KMS-11 (cell line): Measurements from ENCODE around the gene ERC2.

Experiments
- H2AFZ ChIP-seq: fragments of 200-600 bp; sonication (generic); 2 replicates; pipeline ENCODE4 v1.6.1; 2016; ENCODE audit warnings: antibody characterized with exemption, mixed run types, low read depth
- H3K27ac ChIP-seq: fragments of 200-600 bp; sonication (generic); 2 replicates; pipeline ENCODE4 v1.6.1; 2016; ENCODE audit warnings: mild to moderate bottlenecking, mixed run types
- H3K27me3 ChIP-seq: fragments of 200-600 bp; sonication (generic); 2 replicates; pipeline ENCODE4 v1.6.1; 2017; ENCODE audit warnings: mild to moderate bottlenecking, low read depth, mixed run types, moderate library complexity; ENCODE audit not compliant: insufficient read depth
- H3K36me3 ChIP-seq: fragments of 200-600 bp; sonication (generic); 2 replicates; pipeline ENCODE4 v1.6.1; 2017; ENCODE audit warnings: mild to moderate bottlenecking, mixed run types; ENCODE audit not compliant: insufficient read depth
- H3K4me1 ChIP-seq: fragments of 200-600 bp; sonication (generic); 2 replicates; pipeline ENCODE4 v1.6.1; 2016; ENCODE audit warnings: mild to moderate bottlenecking, low read depth, mixed run types; ENCODE audit not compliant: poor library complexity, severe bottlenecking
- H3K4me2 ChIP-seq: fragments of 200-600 bp; sonication (generic); 2 replicates; pipeline ENCODE4 v1.7.0; 2016; ENCODE audit warnings: mild to moderate bottlenecking, mixed run types
- H3K4me3 ChIP-seq: fragments of 200-600 bp; sonication (generic); IDR thresholded peaks from 2 replicates; pipeline ENCODE4 v1.6.1; 2017; ENCODE audit warnings: low read depth, low read length, mixed read lengths; ENCODE audit not compliant: insufficient read depth
- H3K79me2 ChIP-seq: fragments of 200-600 bp; sonication (generic); 2 replicates; pipeline ENCODE4 v1.6.1; 2016; ENCODE audit warnings: low read depth, mixed run types; ENCODE audit not compliant: insufficient read depth
- H3K9ac ChIP-seq: fragments of 200-600 bp; sonication (generic); 2 replicates; pipeline ENCODE4 v1.6.1; 2016; ENCODE audit warnings: mild to moderate bottlenecking, mixed run types
- H4K20me1 ChIP-seq: fragments of 200-600 bp; sonication (generic); 2 replicates; pipeline ENCODE4 v1.6.1; 2016; ENCODE audit warnings: mild to moderate bottlenecking, mixed run types; ENCODE audit not compliant: insufficient read depth
- CTCF ChIP-seq: fragments of 200-600 bp; sonication (generic); conservative IDR thresholded peaks from 2 replicates; pipeline ENCODE4 v1.6.1; 2017; ENCODE audit warnings: low read depth, mild to moderate bottlenecking, antibody characterized with exemption, low read length, moderate library complexity, mixed read lengths

Gene ERC2

GRCh38 chr3:55721716-55722484 lies 746.4 kb downstream of the ERC2 start:
- Histone ChIP-seq H3K4me2 (no peak overlapping the region), H3K36me3 (no peaks in the 10 kb centered on the region), H3K27ac (no peak overlapping the region), H3K79me2 (no peaks in the 10 kb centered on the region), H2AFZ (no peak overlapping the region), H3K4me3 (no peak overlapping the region), H3K27me3 (no peaks in the 10 kb centered on the region), H3K4me1 (peaks cover 6% of the 10 kb centered on the region), H4K20me1 (no peaks in the 10 kb centered on the region), H3K9ac (no peak overlapping the region)
- peak; percentile 64 for TF ChIP-seq CTCF

- TF ChIP-seq CTCF, result no peak
- H3K27me3 ChIP-seq, result no peaks in the 10 kb centered on the region
- no peak overlapping the region for H2AFZ ChIP-seq
- H3K4me1 ChIP-seq, result peaks cover 6% of the 10 kb centered on the region
- H3K4me2 ChIP-seq, result no peak overlapping the region
- H3K36me3 ChIP-seq, result no peaks in the 10 kb centered on the region
- H3K4me3 ChIP-seq, result no peak overlapping the region
- no peak overlapping the region for H3K9ac ChIP-seq
- H3K79me2 ChIP-seq, result no peaks in the 10 kb centered on the region
- no peaks in the 10 kb centered on the region for H4K20me1 ChIP-seq
- no peak overlapping the region for H3K27ac ChIP-seq
These were observed 747.7 kb downstream of the ERC2 start for GRCh38 chr3:55720614-55721013.

- no peaks in the 10 kb centered on the region for H4K20me1 ChIP-seq
- peaks cover 6% of the 10 kb centered on the region for H3K4me1 ChIP-seq
- no peaks in the 10 kb centered on the region for H3K27me3 ChIP-seq
- H3K4me3 ChIP-seq, result no peak overlapping the region
- no peaks in the 10 kb centered on the region for H3K79me2 ChIP-seq
- no peak overlapping the region for H3K4me2 ChIP-seq
- H3K36me3 ChIP-seq, result no peaks in the 10 kb centered on the region
- no peak for TF ChIP-seq CTCF
- H3K27ac ChIP-seq, result no peak overlapping the region
- no peak overlapping the region for H2AFZ ChIP-seq
- no peak overlapping the region for H3K9ac ChIP-seq
These were observed 748.8 kb downstream of the ERC2 start for GRCh38 chr3:55719508-55719907.

GRCh38 chr3:55719006-55719405 lies 749.3 kb downstream of the ERC2 start:
- H3K36me3 ChIP-seq, result no peaks in the 10 kb centered on the region
- peaks cover 6% of the 10 kb centered on the region for H3K4me1 ChIP-seq
- no peaks in the 10 kb centered on the region for H3K79me2 ChIP-seq
- no peak for TF ChIP-seq CTCF
- no peak overlapping the region for H3K27ac ChIP-seq
- no peak overlapping the region for H3K9ac ChIP-seq
- H3K4me2 ChIP-seq, result no peak overlapping the region
- H4K20me1 ChIP-seq, result no peaks in the 10 kb centered on the region
- H2AFZ ChIP-seq, result no peak overlapping the region
- H3K27me3 ChIP-seq, result no peaks in the 10 kb centered on the region
- no peak overlapping the region for H3K4me3 ChIP-seq
